K562 (cell line): ENCODE measurements around the gene UBR3. TPM values are rescaled to one million over a fixed set of nuclear protein-coding genes. Genes with fewer than 3 reads are reported as not detected.

Experiments
- CXXC5 ChIP-seq: fragments of 250-450 bp; sonication (Bioruptor Pico); IDR thresholded peaks from 2 replicates; pipeline ENCODE4 v1.8.0; 2022; ENCODE audit warnings: inconsistent platforms, mild to moderate bottlenecking, moderate library complexity
- ELF1 ChIP-seq: fragments of 200-800 bp; sonication (Bioruptor generic); IDR thresholded peaks from 2 replicates; pipeline ENCODE4 v1.6.1; 2016; ENCODE audit warnings: missing genetic modification characterization, missing compliant biosample characterization
- ZBTB34 ChIP-seq: fragments of 250-450 bp; sonication (Bioruptor Pico); IDR thresholded peaks from 2 replicates; pipeline ENCODE4 v1.8.0; 2021; ENCODE audit warnings: mild to moderate bottlenecking, moderate library complexity
- ZFP30 ChIP-seq: fragments of 250-450 bp; sonication (Bioruptor Pico); IDR thresholded peaks from 2 replicates; pipeline ENCODE4 v1.8.0; 2022; ENCODE audit warnings: moderate library complexity, mild to moderate bottlenecking, inconsistent platforms, borderline replicate concordance
- ZNF318 ChIP-seq, 2 experiments: fragments of 450-650 bp; IDR thresholded peaks; 2 replicates each; pipeline ENCODE4 v1.6.1; 2016; ENCODE audit warnings: mild to moderate bottlenecking in 2 of 2, borderline replicate concordance in 1 of 2, low read depth in 1 of 2, moderate library complexity in 1 of 2
- polyA plus RNA-seq, 8 experiments: library from polyadenylated mRNA; depleted of rRNA in 4 of 8; stranded (reverse) in 5 of 8; unstranded in 3 of 8; fragments of >200 nt; fragmentation: Nextera tagmentation in 2 of 8; fragmentation: Illumina TruSeq in 1 of 8; extraction: Ambion mirVana in 2 of 8; extraction: Trizol in 1 of 8; gene quantifications; 2 replicates each; pipeline versions ENCODE4 v1.2.1 to v1.2.3, GENCODE V29; 2011 to 2014; ENCODE audit warnings: inconsistent platforms in 1 of 8, missing spikeins in 1 of 8
- total RNA-seq, 7 experiments: library from RNA; depleted of rRNA in 6 of 7; stranded (reverse); fragments of >200 nt in 6 of 7; fragmentation: Illumina TruSeq in 2 of 7; extraction: Trizol in 2 of 7; gene quantifications; 2 replicates each; pipeline versions ENCODE4 v1.2.1 to v1.2.3, GENCODE V29; 2011 to 2021; ENCODE audit warnings: low replicate concordance in 1 of 7
- TF ChIP-seq, protein P1 (sequence below): fragments of 250-450 bp; sonication (Bioruptor Pico); IDR thresholded peaks from 2 replicates; pipeline ENCODE4 v1.4.0; 2020

The UBR3 gene
- total and polyA plus RNA-seq, 9 of the 15 experiments (the other 6 are each of a cell fraction or from before 2014, with no cell fraction given) = 14.4 to 63.5 (median 40.4) TPM

DNA sequence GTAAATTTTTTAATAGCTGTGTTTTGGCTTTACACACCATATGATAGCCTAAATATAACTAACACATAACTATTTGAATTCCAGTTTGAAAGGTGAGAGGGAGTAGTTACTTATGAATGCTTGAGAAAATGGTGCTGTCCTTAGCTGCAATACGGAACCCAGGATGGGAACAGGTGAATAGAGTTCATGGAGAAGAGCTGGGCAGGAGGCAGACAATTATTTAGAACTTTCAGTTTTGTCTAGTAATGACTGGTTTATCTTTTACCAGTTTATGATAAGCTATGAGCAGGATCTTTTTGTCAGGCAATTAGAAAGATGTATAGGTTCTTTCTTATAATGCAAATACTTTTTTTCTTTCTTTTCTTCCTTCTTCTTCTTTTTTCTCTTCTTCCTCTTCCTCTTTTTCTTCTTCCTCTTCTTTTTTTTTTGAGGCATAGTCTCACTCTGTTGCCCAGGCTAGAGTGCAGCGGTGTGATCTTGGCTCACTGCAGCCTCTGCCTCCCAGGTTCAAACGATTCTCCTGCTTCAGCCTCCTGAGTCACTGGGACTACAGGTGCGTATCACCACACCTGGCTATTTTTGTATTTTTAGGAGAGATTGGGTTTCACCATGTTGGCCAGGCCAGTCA, 25.9 kb downstream of the UBR3 start (continued):
- TF ChIP-seq ZNF318 (IDR thresholded peaks at IDR 0.05; ENCODE audit: borderline replicate concordance in 1 of 2, low read depth in 1 of 2) (no peak), ZFP30 (CRISPR knock-in tag) (no peak), ZBTB34 (CRISPR knock-in tag) (no peak), CXXC5 (CRISPR knock-in tag) (peak; percentile 12; the same call in 1 of the 2 replicates), ELF1 (tag) (no peak)
- TF ChIP-seq, protein P1, sequence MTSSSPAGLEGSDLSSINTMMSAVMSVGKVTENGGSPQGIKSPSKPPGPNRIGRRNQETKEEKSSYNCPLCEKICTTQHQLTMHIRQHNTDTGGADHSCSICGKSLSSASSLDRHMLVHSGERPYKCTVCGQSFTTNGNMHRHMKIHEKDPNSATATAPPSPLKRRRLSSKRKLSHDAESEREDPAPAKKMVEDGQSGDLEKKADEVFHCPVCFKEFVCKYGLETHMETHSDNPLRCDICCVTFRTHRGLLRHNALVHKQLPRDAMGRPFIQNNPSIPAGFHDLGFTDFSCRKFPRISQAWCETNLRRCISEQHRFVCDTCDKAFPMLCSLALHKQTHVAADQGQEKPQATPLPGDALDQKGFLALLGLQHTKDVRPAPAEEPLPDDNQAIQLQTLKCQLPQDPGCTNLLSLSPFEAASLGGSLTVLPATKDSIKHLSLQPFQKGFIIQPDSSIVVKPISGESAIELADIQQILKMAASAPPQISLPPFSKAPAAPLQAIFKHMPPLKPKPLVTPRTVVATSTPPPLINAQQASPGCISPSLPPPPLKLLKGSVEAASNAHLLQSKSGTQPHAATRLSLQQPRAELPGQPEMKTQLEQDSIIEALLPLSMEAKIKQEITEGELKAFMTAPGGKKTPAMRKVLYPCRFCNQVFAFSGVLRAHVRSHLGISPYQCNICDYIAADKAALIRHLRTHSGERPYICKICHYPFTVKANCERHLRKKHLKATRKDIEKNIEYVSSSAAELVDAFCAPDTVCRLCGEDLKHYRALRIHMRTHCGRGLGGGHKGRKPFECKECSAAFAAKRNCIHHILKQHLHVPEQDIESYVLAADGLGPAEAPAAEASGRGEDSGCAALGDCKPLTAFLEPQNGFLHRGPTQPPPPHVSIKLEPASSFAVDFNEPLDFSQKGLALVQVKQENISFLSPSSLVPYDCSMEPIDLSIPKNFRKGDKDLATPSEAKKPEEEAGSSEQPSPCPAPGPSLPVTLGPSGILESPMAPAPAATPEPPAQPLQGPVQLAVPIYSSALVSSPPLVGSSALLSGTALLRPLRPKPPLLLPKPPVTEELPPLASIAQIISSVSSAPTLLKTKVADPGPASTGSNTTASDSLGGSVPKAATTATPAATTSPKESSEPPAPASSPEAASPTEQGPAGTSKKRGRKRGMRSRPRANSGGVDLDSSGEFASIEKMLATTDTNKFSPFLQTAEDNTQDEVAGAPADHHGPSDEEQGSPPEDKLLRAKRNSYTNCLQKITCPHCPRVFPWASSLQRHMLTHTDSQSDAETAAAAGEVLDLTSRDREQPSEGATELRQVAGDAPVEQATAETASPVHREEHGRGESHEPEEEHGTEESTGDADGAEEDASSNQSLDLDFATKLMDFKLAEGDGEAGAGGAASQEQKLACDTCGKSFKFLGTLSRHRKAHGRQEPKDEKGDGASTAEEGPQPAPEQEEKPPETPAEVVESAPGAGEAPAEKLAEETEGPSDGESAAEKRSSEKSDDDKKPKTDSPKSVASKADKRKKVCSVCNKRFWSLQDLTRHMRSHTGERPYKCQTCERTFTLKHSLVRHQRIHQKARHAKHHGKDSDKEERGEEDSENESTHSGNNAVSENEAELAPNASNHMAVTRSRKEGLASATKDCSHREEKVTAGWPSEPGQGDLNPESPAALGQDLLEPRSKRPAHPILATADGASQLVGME (CRISPR knock-in tag) = no peak
